CD4-positive, alpha-beta T cell (primary cell): ENCODE measurements around the gene TMEM69. TPM values are rescaled to one million over a fixed set of nuclear protein-coding genes. Genes with fewer than 3 reads are reported as not detected.
A peak's percentile ranks its signal among the peaks of the same experiment; 100 is the strongest.

Experiments used
- ATAC-seq: fragments of 200-7000 bp; cut with Tn5 transposase; one replicate; pipeline ENCODE4 v1.10.0; 2022; ENCODE audit warnings: mild to moderate bottlenecking; ENCODE audit not compliant: poor library complexity
- CTCF ChIA-PET: fragments of 350-600 bp; sonication (Branson Sonifier 250); formaldehyde crosslinking; loops from one replicate; lab custom pipeline; 2021; ENCODE audit warnings: antibody characterized with exemption, inconsistent platforms; lab: Charles Lee
- POLR2A ChIA-PET: fragments of 350-600 bp; sonication (Branson Sonifier 250); formaldehyde crosslinking; loops from one replicate; lab custom pipeline; 2021; ENCODE audit warnings: antibody characterized with exemption, inconsistent platforms; lab: Charles Lee
- DNase-seq, 14 experiments: peaks; one replicate each; pipeline ENCODE4 v3.0.0-alpha.2; 2013 to 2020; ENCODE audit warnings: mixed read lengths in 2 of 14
- H3K27ac ChIP-seq, 2 donors: one replicate each; pipeline versions ENCODE4 v1.5.1 to v1.7.0; 2013; ENCODE audit warnings: low read length in 2 of 2, low read depth in 1 of 2, mild to moderate bottlenecking in 1 of 2
- H3K27me3 ChIP-seq, 2 experiments: 1 replicate in 1 of 2; 2 replicates in 1 of 2; pipeline versions ENCODE4 v1.6.1 to v1.7.0; 2013; ENCODE audit warnings: low read length in 2 of 2, control low read depth in 1 of 2, mild to moderate bottlenecking in 1 of 2, moderate library complexity in 1 of 2; ENCODE audit not compliant: insufficient read depth in 2 of 2, control insufficient read depth in 1 of 2
- H3K36me3 ChIP-seq: one replicate; pipeline ENCODE4 v1.6.1; 2013; ENCODE audit warnings: low read length, control low read depth; ENCODE audit not compliant: insufficient read depth
- H3K4me1 ChIP-seq: one replicate; pipeline ENCODE4 v1.6.1; 2013; ENCODE audit warnings: low read length, control low read depth; ENCODE audit not compliant: insufficient read depth
- H3K4me3 ChIP-seq: one replicate; pipeline ENCODE4 v1.5.1; 2013; ENCODE audit warnings: mild to moderate bottlenecking, low read length, moderate library complexity
- H3K9me3 ChIP-seq, 2 experiments: 1 replicate in 1 of 2; 2 replicates in 1 of 2; pipeline versions ENCODE4 v1.6.1 to v1.7.0; 2013; ENCODE audit warnings: low read length in 2 of 2, mild to moderate bottlenecking in 2 of 2, control low read depth in 1 of 2, moderate library complexity in 1 of 2; ENCODE audit not compliant: control insufficient read depth in 1 of 2, insufficient read depth in 1 of 2
- H3K27ac Mint-ChIP-seq: one replicate; pipeline ENCODE4 v1.8.0; 2020; ENCODE audit warnings: mixed read lengths
- H3K27me3 Mint-ChIP-seq: one replicate; pipeline ENCODE4 v1.8.0; 2021; ENCODE audit warnings: mixed read lengths
- H3K36me3 Mint-ChIP-seq: one replicate; pipeline ENCODE4 v1.8.0; 2021; ENCODE audit warnings: low read depth, mixed read lengths
- H3K4me1 Mint-ChIP-seq: one replicate; pipeline ENCODE4 v1.8.0; 2021; ENCODE audit warnings: low read depth, mixed read lengths
- H3K4me3 Mint-ChIP-seq: one replicate; pipeline ENCODE4 v1.8.0; 2020; ENCODE audit warnings: mild to moderate bottlenecking, mixed read lengths
- H3K9me3 Mint-ChIP-seq: one replicate; pipeline ENCODE4 v1.8.0; 2020; ENCODE audit warnings: mixed read lengths
- CTCF ChIP-seq: fragments of 200-600 bp; IDR thresholded peaks from one replicate; pipeline ENCODE4 v1.8.0; 2022; ENCODE audit warnings: antibody characterized with exemption, mild to moderate bottlenecking
- intact Hi-C, 2 experiments: fragments of 100-400 bp; cut with DNase I in 1 of 2; cut with micrococcal nuclease in 1 of 2; formaldehyde crosslinking; loops; one replicate each; pipeline versions ENCODE4 v1.15.1 to v1.9.0; 2023 to 2025; cut with DNase I, micrococcal nuclease
- total RNA-seq, 174 experiments: library from RNA in 2 of 174; stranded (reverse) in 2 of 174; gene quantifications; one replicate each; pipeline ENCODE4 v1.2.3 and lab custom pipeline; 2021 to 2026

Gene TMEM69
- total RNA-seq, 2 experiments from 2014 or later = 5.6 to 6.3 TPM

GRCh38 chr1:45677751-45678245 lies 10.2 kb upstream of the TMEM69 start:
- no peaks in the 10 kb centered on the region for H3K27me3 Mint-ChIP-seq
- H3K27me3 ChIP-seq = no peaks in the 10 kb centered on the region
- no peak for ATAC-seq
- H3K4me1 Mint-ChIP-seq = peaks cover 92% of the 10 kb centered on the region
- H3K27ac Mint-ChIP-seq = peak overlapping the region; percentile 6
- no peaks in the 10 kb centered on the region for H3K9me3 ChIP-seq
- no peak for TF ChIP-seq CTCF
- CTCF ChIA-PET = no interaction called here
- no peak for DNase-seq
- no peak overlapping the region for H3K4me3 ChIP-seq
- peak overlapping the region; percentile 68 for H3K4me3 Mint-ChIP-seq
- H3K36me3 ChIP-seq = peaks cover 3% of the 10 kb centered on the region
- H3K4me1 ChIP-seq = peaks cover 45% of the 10 kb centered on the region
- peaks cover 26% of the 10 kb centered on the region for H3K36me3 Mint-ChIP-seq
- intact Hi-C loops = no loop called here
- POLR2A ChIA-PET = interaction anchor here (1.5 kb wide), 1 partner anchor 9 kb away, joined by 6 read pairs; no protein-coding TSS in a partner anchor
- no peak overlapping the region for H3K27ac ChIP-seq
- no peaks in the 10 kb centered on the region for H3K9me3 Mint-ChIP-seq

- Histone ChIP-seq H3K36me3 (peaks cover 3% of the 10 kb centered on the region), H3K27ac (no peak overlapping the region), H3K4me3 (no peak overlapping the region), H3K4me1 (peaks cover 44% of the 10 kb centered on the region), H3K27me3 (no peaks in the 10 kb centered on the region), H3K9me3 (no peaks in the 10 kb centered on the region)
- CTCF ChIA-PET = no interaction called here
- H3K9me3 Mint-ChIP-seq = no peaks in the 10 kb centered on the region
- H3K36me3 Mint-ChIP-seq = peaks cover 19% of the 10 kb centered on the region
- ATAC-seq = no peak
- no peaks in the 10 kb centered on the region for H3K27me3 Mint-ChIP-seq
- H3K4me3 Mint-ChIP-seq = no peak overlapping the region
- peaks cover 88% of the 10 kb centered on the region for H3K4me1 Mint-ChIP-seq
- DNase-seq = no peak
- no peak for TF ChIP-seq CTCF
- intact Hi-C loops = no loop called here
- no peak overlapping the region for H3K27ac Mint-ChIP-seq
- POLR2A ChIA-PET = interaction anchor here (1.5 kb wide), 1 partner anchor 9 kb away, joined by 6 read pairs; no protein-coding TSS in a partner anchor
Observed at GRCh38 chr1:45678489-45678888, 9.5 kb upstream of the TMEM69 start.

- Mint-ChIP-seq H3K27ac (peak overlapping the region; percentile 39), H3K9me3 (no peaks in the 10 kb centered on the region), H3K4me1 (peaks cover 83% of the 10 kb centered on the region), H3K4me3 (peak overlapping the region; percentile 38), H3K27me3 (no peaks in the 10 kb centered on the region), H3K36me3 (peaks cover 13% of the 10 kb centered on the region)
- ChIA-PET POLR2A (interaction anchor here (1.5 kb wide), 1 partner anchor 8 kb away, joined by 6 read pairs; no protein-coding TSS in a partner anchor), CTCF (no interaction called here)
- Histone ChIP-seq H3K4me1 (peaks cover 48% of the 10 kb centered on the region), H3K27me3 (no peaks in the 10 kb centered on the region), H3K4me3 (no peak overlapping the region), H3K36me3 (peaks cover 3% of the 10 kb centered on the region), H3K9me3 (no peaks in the 10 kb centered on the region), H3K27ac (no peak overlapping the region)
- TF ChIP-seq CTCF = no peak
- intact Hi-C loops = no loop called here
- DNase-seq (no peak), ATAC-seq (no peak)
Observed at GRCh38 chr1:45679123-45679522, 8.9 kb upstream of the TMEM69 start.
